Endodermal cell (in vitro differentiated cells): ENCODE data around the gene SLC25A38. TPM values are rescaled to one million over a fixed set of nuclear protein-coding genes. Genes with fewer than 3 reads are reported as not detected.
A peak's percentile ranks its signal among the peaks of the same experiment; 100 is the strongest.

ENCODE experiments used
- DNase-seq: peaks from one replicate; pipeline ENCODE4 v3.0.0-alpha.2; 2017
- H3K27ac ChIP-seq: 2 replicates; pipeline ENCODE4 v1.5.1; 2013; ENCODE audit warnings: mild to moderate bottlenecking, low read depth, low read length, moderate library complexity
- H3K27me3 ChIP-seq: 2 replicates; pipeline ENCODE4 v1.6.1; 2013; ENCODE audit warnings: mild to moderate bottlenecking, low read length, moderate library complexity; ENCODE audit not compliant: insufficient read depth, control insufficient read depth, poor library complexity, severe bottlenecking
- H3K36me3 ChIP-seq: 2 replicates; pipeline ENCODE4 v1.7.0; 2013; ENCODE audit warnings: mild to moderate bottlenecking, low read length, moderate library complexity; ENCODE audit not compliant: control insufficient read depth, insufficient read depth
- H3K4me1 ChIP-seq: one replicate; pipeline ENCODE4 v1.7.0; 2013; ENCODE audit warnings: low read length; ENCODE audit not compliant: control insufficient read depth, insufficient read depth
- H3K4me3 ChIP-seq: 2 replicates; pipeline ENCODE4 v1.5.1; 2013; ENCODE audit warnings: mild to moderate bottlenecking, low read length, moderate library complexity
- H3K9ac ChIP-seq: 2 replicates; pipeline ENCODE4 v1.6.1; 2013; ENCODE audit warnings: mild to moderate bottlenecking, low read length, moderate library complexity; ENCODE audit not compliant: poor library complexity, severe bottlenecking; ENCODE audit errors: extremely low read depth
- H3K9me3 ChIP-seq: 2 replicates; pipeline ENCODE4 v1.6.1; 2013; ENCODE audit warnings: mild to moderate bottlenecking, low read length, moderate library complexity; ENCODE audit not compliant: control insufficient read depth
- H3K27ac Mint-ChIP-seq: 2 replicates; pipeline ENCODE4 v1.8.0; 2020; ENCODE audit warnings: mixed read lengths
- H3K27me3 Mint-ChIP-seq: 2 replicates; pipeline ENCODE4 v1.8.0; 2021; ENCODE audit warnings: mild to moderate bottlenecking, mixed read lengths; ENCODE audit not compliant: insufficient read depth
- H3K36me3 Mint-ChIP-seq: 2 replicates; pipeline ENCODE4 v1.8.0; 2020; ENCODE audit warnings: low read depth, mixed read lengths
- H3K4me1 Mint-ChIP-seq: 2 replicates; pipeline ENCODE4 v1.8.0; 2020; ENCODE audit warnings: mixed read lengths
- H3K4me3 Mint-ChIP-seq: 2 replicates; pipeline ENCODE4 v1.8.0; 2020; ENCODE audit warnings: mild to moderate bottlenecking, moderate library complexity, mixed read lengths
- H3K9me3 Mint-ChIP-seq: 2 replicates; pipeline ENCODE4 v1.8.0; 2020; ENCODE audit warnings: mild to moderate bottlenecking, mixed read lengths
- CTCF ChIP-seq: fragments of 200-600 bp; sonication (generic); conservative IDR thresholded peaks from 2 replicates; pipeline ENCODE4 v1.5.0; 2021; ENCODE audit warnings: antibody characterized with exemption, mild to moderate bottlenecking
- WGBS, 2 experiments: methylation state at CpG; one replicate each; pipeline versions ENCODE4 v1.1.5 to v1.1.7; 2013; ENCODE audit warnings: missing lambda C conversion rate in 2 of 2, mixed read lengths in 1 of 2; ENCODE audit not compliant: insufficient coverage in 1 of 2, insufficient read length in 1 of 2; 5-methylcytosine and 5-hydroxymethylcytosine counted together
- total RNA-seq, 2 donors: library from RNA; stranded (reverse); fragmentation: NEBNext Ultra II Directional in 1 of 2; extraction: Animal tissue kit (Norgen Biotek cat#: 25700) in 1 of 2; gene quantifications; 2 replicates in 1 of 2; 3 replicates in 1 of 2; pipeline ENCODE4 v1.2.1, GENCODE V29; 2021

Gene SLC25A38
- total RNA-seq, 2 donors from 2014 or later: 33.4 to 37.7 TPM

DNA sequence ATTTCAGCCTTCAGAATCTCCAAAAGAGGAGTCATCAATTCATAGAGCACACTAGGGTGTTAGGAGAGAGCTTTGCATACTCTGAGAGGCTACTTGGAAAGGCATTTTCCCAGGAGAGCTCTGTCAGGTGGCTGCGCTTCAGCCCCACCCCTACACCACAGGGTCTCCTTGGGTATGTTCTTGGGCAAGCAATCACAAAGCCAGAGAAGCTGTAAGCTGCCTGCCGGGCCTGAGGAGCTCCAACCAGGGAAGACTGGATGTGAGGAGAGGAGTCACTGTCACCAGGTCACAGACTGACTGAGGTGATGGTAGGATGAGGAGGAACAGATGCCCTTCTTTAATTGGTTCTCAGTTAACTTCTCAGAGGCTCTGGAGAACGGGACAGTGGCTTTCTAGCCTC, 13.5 kb downstream of the SLC25A38 start:
- H3K27ac Mint-ChIP-seq: no peak overlapping the region
- Histone ChIP-seq H3K4me3 (no peak overlapping the region), H3K4me1 (no peaks in the 10 kb centered on the region), H3K27ac (no peak overlapping the region), H3K9ac (no peak overlapping the region), H3K9me3 (no peaks in the 10 kb centered on the region), H3K27me3 (no peaks in the 10 kb centered on the region), H3K36me3 (peaks cover 78% of the 10 kb centered on the region)
- 80 to 93% methylated on average over 1 to 3 of the region's 3 CpGs for WGBS, 2 experiments
- TF ChIP-seq CTCF: no peak
- H3K4me1 Mint-ChIP-seq: no peaks in the 10 kb centered on the region
- no peaks in the 10 kb centered on the region for H3K27me3 Mint-ChIP-seq
- no peaks in the 10 kb centered on the region for H3K9me3 Mint-ChIP-seq
- DNase-seq: no peak
- no peak overlapping the region for H3K4me3 Mint-ChIP-seq
- peaks cover 74% of the 10 kb centered on the region for H3K36me3 Mint-ChIP-seq

DNA sequence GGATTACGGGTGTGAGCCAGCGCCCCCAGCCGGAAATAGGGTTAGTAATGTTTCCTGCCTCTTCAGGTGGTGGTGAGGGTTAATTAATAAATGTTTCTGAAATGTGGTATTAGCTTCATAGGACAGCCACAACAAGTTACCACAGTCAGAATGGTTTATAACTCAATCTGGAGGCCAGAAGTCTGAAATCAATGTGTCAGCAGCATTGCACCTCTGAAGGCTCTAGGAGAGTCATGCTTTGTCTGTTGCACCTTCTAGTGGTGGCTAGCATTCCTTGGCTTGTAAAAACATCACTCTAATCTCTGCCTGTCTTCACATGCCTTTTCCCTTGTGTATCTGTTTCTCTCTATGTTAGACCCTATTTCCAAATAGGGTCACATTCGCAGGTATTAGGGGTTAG, 15.5 kb downstream of the SLC25A38 start:
- Histone ChIP-seq H3K4me1 (no peaks in the 10 kb centered on the region), H3K9me3 (no peaks in the 10 kb centered on the region), H3K27me3 (no peaks in the 10 kb centered on the region), H3K9ac (no peak overlapping the region), H3K4me3 (no peak overlapping the region), H3K27ac (no peak overlapping the region), H3K36me3 (peaks cover 60% of the 10 kb centered on the region)
- Mint-ChIP-seq H3K27me3 (no peaks in the 10 kb centered on the region), H3K36me3 (peaks cover 60% of the 10 kb centered on the region), H3K27ac (peak overlapping the region; percentile 35), H3K4me3 (no peak overlapping the region), H3K9me3 (no peaks in the 10 kb centered on the region), H3K4me1 (no peaks in the 10 kb centered on the region)
- WGBS, 2 experiments: 86% methylated on average over 4 of the region's 4 CpGs; no CpG with 5 or more reads in 1 of the 2 experiments
- peak; percentile 38 for TF ChIP-seq CTCF
- no peak for DNase-seq

GRCh38 chr3:39401983-39402382, 18.8 kb downstream of the SLC25A38 start:
- H3K36me3 Mint-ChIP-seq: peaks cover 33% of the 10 kb centered on the region
- no peaks in the 10 kb centered on the region for H3K9me3 ChIP-seq
- WGBS, 2 experiments: 70% methylated on average over 2 of the region's 2 CpGs; no CpG with 5 or more reads in 1 of the 2 experiments

More at GRCh38 chr3:39401983-39402382, 18.8 kb downstream of the SLC25A38 start:
- DNase-seq: no peak
- Histone ChIP-seq H3K9ac (no peak overlapping the region), H3K27me3 (no peaks in the 10 kb centered on the region), H3K4me3 (no peak overlapping the region), H3K36me3 (peaks cover 32% of the 10 kb centered on the region), H3K27ac (no peak overlapping the region), H3K4me1 (no peaks in the 10 kb centered on the region)
- no peak for TF ChIP-seq CTCF
- peaks cover 9% of the 10 kb centered on the region for H3K4me1 Mint-ChIP-seq
- no peak overlapping the region for H3K27ac Mint-ChIP-seq
- H3K9me3 Mint-ChIP-seq: no peaks in the 10 kb centered on the region
- H3K4me3 Mint-ChIP-seq: no peak overlapping the region
- no peaks in the 10 kb centered on the region for H3K27me3 Mint-ChIP-seq
